Activated naive CD4-positive, alpha-beta T cell treated with anti-CD3 and anti-CD28 coated beads, Interleukin-2, amount 50 U/mL, for 72 hours (primary cell): ENCODE data around the gene CALD1. TPM values are rescaled to one million over a fixed set of nuclear protein-coding genes. Genes with fewer than 3 reads are reported as not detected.
"Not testable (repeated sequence)": the region's sequence is repeated elsewhere in the genome, so short reads cannot be mapped to it uniquely, and the experiment has no call there.

ENCODE experiments used
- ATAC-seq, 2 donors: fragments of 150-1000 bp; cut with Tn5 transposase; 2 replicates each; pipeline ENCODE4 v1.10.0; 2021; ENCODE audit warnings: mild to moderate bottlenecking in 2 of 2, moderate library complexity in 2 of 2
- DNase-seq, 2 donors: peaks; one replicate each; pipeline ENCODE4 v3.0.0; 2021 to 2022; ENCODE audit warnings: low spot score in 2 of 2
- H3K27ac Mint-ChIP-seq, 2 donors: one replicate each; pipeline ENCODE4 v1.8.0; 2022; ENCODE audit warnings: mild to moderate bottlenecking in 2 of 2, mixed read lengths in 2 of 2
- H3K36me3 Mint-ChIP-seq, 2 donors: one replicate each; pipeline ENCODE4 v1.8.0; 2022; ENCODE audit warnings: mixed read lengths in 2 of 2
- H3K9me3 Mint-ChIP-seq, 2 donors: one replicate each; pipeline ENCODE4 v1.8.0; 2022; ENCODE audit warnings: mixed read lengths in 2 of 2
- total RNA-seq, 2 donors: library from RNA; stranded (reverse); gene quantifications; one replicate each; pipeline ENCODE4 v1.2.3, GENCODE V29; 2022

CALD1 gene
- total RNA-seq, 2 donors from 2014 or later, result 5.9 to 15.4 TPM

DNA sequence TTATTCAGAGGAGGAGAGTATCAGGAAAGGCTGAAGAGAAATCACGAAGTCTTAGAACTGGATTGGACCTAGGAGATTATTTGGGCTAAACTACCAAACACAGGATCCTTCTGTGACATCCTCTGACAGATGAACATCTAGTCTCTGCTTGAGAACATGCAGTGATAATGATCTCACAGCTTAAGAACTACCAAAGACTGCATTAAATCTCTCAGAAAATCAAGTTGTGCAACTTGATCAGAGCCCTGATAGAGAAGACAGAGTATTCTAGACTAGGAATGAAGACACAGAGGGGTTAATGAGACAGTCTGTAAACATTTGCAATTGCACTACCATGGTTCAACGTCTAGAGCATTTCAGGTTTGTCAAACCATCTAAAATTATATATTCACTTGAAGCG, 169.7 kb downstream of the CALD1 start:
- no peaks in the 10 kb centered on the region for H3K36me3 Mint-ChIP-seq
- ATAC-seq (no peak), DNase-seq (no peak)
- no peaks in the 10 kb centered on the region for H3K9me3 Mint-ChIP-seq
- no peak overlapping the region for H3K27ac Mint-ChIP-seq

DNA sequence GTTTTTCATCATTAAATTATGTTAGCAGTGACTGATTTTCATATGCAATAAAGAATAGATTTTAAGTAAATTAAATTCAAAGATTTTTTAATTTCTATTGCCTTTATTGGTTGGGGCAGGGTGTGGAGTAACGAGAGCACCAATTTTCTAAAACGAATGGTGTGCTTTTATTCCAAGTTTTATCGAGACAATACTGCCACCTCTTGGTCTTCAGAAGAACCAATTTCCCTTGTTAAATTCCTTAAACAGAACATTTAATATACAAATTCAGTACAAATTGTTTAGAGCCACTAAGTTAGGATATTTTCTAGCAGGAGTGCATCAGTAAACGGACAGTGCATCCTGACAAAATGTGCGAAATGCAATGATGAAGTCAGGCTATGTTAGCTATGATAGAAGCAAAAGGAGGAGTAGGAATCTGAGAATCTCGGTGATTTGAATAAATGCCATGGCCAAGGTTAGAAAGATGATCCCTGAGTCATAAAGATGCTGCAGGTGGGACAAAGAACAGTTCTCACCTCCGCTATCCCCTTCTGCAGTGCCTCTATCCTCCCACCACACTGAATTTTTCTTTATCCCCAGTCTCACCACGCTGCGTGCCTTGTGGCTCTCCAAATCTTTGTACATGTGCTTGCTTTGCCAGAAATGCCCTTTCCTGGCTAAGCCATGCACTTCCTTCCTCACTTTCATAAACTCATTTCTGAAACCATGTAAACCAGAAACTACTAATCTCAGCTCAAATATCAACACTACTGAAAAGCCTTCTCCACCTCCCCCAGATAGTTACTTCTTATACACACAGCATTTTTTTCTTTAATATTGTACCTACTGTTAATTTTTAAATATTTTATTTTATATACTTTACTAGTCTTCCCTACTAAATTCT, 175.0 kb downstream of the CALD1 start:
- H3K27ac Mint-ChIP-seq, result no peak overlapping the region
- H3K36me3 Mint-ChIP-seq, result no peaks in the 10 kb centered on the region
- ATAC-seq (no peak), DNase-seq (no peak)
- H3K9me3 Mint-ChIP-seq, result no peaks in the 10 kb centered on the region

DNA sequence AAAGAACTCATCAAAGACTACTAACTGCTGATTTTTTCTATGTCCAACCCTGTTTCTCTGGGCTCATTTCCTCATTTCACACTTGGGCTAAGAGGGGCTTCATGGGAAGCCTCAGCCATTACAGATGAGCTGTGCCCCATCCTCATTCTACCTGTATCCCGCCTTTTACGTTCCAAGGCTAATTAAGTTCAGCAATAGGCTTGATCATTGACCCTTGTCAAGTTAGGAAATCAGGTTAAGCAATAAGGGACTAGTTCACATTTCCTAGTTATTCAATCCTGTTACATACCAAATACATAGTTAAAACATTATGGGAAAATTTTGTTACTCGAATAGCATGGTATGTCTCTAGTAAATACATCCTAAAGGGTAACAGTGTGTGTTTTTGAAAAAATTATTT, 177.6 kb downstream of the CALD1 start:
- no peaks in the 10 kb centered on the region for H3K36me3 Mint-ChIP-seq

DNA sequence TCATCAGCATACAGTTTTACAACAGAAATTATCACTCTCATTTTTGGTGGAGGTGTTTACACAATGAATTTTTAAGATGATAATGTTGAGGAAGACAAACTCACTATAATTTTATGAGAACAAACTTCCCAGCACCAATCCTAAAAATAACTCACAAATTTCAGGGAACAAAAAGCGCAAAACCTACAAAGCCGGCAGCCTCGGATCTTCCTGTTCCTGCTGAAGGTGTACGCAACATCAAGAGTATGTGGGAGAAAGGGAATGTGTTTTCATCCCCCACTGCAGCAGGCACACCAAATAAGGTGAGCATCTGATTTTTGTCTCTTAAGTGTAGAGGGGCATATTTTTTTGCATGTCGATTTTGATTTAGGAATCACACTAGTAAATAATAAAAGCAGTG, 180.4 kb downstream of the CALD1 start:
- Mint-ChIP-seq H3K36me3 (no peaks in the 10 kb centered on the region), H3K9me3 (no peaks in the 10 kb centered on the region), H3K27ac (no peak overlapping the region)
- DNase-seq, result no peak
- ATAC-seq, result no peak

More for the DNA sequence above, 177.6 kb downstream of the CALD1 start:
- DNase-seq (no peak), ATAC-seq (no peak)
- Mint-ChIP-seq H3K9me3 (no peaks in the 10 kb centered on the region), H3K27ac (no peak overlapping the region)

DNA sequence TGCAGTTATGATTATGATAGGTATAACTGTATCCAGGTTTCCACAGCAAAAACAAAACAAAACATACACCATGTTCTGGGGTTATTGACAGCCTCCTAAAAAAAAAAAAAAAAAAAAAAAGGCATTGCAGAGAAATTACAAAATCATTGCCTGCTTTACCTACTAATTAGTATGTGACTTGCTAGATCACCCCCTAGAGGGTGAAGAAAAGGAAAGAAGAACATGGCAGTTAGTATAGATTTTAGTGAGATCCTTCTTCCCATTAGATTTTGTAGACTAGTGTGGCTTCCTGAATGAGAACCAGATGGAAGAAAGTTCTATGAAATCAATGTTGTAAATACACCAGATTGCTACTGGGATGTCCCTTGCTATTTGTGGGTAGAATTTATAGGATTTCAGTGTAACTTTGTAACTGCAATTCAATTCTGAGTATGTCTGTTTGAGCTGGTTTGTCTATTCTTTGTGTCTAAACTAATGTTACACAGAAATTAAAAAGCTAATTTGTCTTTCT, 182.9 kb downstream of the CALD1 start:
- DNase-seq (no peak), ATAC-seq (no peak)
- Mint-ChIP-seq H3K27ac (no peak overlapping the region), H3K36me3 (no peaks in the 10 kb centered on the region), H3K9me3 (no peaks in the 10 kb centered on the region)

DNA sequence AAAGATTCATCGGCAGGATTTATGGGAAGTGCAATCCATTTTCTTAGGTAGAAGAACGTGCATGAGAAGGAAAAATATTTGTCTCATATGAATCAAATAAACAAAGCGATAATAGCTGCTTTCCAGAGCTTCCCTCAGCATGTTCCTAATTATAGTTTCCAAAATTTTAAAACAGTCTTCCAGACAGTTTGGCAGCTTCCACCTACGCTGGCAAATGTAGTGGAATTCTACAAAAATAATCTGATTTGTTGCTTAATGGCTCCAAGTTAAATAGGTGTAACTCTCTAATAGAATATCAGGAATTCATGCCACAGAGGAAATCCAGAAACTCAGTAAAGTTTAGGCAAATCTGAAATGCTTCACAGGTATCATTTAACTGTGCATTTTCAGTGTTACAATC, 183.6 kb downstream of the CALD1 start:
- no peaks in the 10 kb centered on the region for H3K36me3 Mint-ChIP-seq
- no peak overlapping the region for H3K27ac Mint-ChIP-seq
- DNase-seq (no peak), ATAC-seq (no peak)
- H3K9me3 Mint-ChIP-seq, result no peaks in the 10 kb centered on the region

DNA sequence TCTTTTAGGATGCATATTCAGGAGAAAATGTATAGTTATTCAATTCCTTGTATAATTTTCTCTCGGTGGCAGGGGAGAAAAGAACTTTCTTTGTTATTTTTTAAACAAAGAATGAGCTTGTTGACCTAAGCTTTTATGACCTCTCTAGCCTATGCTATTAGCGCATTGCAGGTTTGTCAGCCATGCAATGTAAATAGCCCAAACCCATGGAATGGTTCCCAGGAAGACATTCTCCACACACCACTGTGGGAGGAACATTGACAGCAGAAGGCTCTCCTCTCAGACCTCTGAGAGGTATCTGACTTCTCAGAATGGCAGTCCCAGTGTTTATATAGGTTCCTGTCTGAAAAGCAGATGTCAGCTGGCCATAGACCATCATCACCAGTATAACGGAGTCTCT, 187.3 kb downstream of the CALD1 start:
- Mint-ChIP-seq H3K36me3 (no peaks in the 10 kb centered on the region), H3K9me3 (no peaks in the 10 kb centered on the region), H3K27ac (no peak overlapping the region)
- DNase-seq (no peak), ATAC-seq (no peak)

DNA sequence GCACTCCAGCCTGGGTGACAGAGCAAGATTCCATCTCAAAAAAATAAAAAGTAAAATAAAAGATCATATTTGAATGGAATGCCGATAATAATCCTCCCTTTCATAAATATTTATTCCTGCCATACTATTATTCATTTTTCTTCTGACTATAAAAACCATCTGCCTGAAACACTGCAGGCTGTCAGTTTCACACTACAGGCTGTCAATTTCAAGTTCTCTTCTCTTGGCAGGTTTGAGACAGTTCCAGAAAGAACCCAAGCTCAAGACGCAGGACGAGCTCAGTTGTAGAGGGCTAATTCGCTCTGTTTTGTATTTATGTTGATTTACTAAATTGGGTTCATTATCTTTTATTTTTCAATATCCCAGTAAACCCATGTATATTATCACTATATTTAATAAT, 188.7 kb downstream of the CALD1 start:
- no peak for ATAC-seq
- H3K9me3 Mint-ChIP-seq, result no peaks in the 10 kb centered on the region
- no peak for DNase-seq
- no peak overlapping the region for H3K27ac Mint-ChIP-seq
- no peaks in the 10 kb centered on the region for H3K36me3 Mint-ChIP-seq

DNA sequence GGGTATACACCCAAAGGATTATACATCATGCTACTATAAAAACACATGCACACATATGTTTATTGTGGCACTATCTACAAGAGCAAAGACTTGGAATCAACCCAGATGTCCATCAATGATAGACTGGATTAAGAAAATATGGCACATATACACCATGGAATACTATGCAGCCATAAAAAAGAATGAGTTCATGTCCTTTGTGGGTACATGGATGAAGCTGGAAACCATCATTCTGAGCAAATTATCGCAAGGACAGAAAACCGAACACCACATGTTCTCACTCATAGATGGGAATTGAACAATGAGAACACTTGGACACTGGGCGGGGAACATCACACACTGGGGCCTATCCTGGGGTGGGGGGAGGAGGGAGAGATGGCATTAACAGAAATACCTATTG, 202.2 kb downstream of the CALD1 start:
- not testable (repeated sequence) for ATAC-seq

DNA sequence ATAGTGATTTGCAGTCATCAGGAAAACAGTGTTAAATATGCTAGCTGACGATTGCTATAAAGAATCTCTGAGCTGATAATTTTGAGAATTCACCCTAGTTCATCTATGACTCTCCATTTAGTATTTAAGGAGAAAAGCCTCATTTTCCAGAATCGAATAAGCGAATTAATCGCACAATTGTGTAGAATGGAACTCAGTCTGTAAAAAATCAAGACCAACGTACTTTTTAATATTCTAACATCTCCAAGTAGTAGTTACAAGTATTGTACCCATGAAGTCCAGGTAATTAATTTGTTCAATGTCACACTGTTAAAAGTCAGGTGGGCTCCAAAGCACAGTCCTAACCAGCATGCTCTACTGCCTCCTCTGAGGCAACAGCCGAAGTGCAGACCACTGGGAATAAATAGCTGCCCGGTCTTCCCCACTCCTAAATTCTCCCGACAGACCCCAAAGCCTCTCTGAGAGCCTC, 206.5 kb downstream of the CALD1 start:
- Mint-ChIP-seq H3K27ac (peak overlapping the region; percentile 98), H3K9me3 (no peaks in the 10 kb centered on the region), H3K36me3 (peaks cover 10 to 11% of the 10 kb centered on the region in 2 donors)
- ATAC-seq, result peak in 1 of 2 donors; percentile 61
- DNase-seq, result no peak

More for the DNA sequence above, 202.2 kb downstream of the CALD1 start:
- DNase-seq, H3K27ac Mint-ChIP-seq, H3K9me3 Mint-ChIP-seq: not testable (repeated sequence)
- H3K36me3 Mint-ChIP-seq, result peaks cover 0 to 16% of the 10 kb centered on the region in 2 donors

DNA sequence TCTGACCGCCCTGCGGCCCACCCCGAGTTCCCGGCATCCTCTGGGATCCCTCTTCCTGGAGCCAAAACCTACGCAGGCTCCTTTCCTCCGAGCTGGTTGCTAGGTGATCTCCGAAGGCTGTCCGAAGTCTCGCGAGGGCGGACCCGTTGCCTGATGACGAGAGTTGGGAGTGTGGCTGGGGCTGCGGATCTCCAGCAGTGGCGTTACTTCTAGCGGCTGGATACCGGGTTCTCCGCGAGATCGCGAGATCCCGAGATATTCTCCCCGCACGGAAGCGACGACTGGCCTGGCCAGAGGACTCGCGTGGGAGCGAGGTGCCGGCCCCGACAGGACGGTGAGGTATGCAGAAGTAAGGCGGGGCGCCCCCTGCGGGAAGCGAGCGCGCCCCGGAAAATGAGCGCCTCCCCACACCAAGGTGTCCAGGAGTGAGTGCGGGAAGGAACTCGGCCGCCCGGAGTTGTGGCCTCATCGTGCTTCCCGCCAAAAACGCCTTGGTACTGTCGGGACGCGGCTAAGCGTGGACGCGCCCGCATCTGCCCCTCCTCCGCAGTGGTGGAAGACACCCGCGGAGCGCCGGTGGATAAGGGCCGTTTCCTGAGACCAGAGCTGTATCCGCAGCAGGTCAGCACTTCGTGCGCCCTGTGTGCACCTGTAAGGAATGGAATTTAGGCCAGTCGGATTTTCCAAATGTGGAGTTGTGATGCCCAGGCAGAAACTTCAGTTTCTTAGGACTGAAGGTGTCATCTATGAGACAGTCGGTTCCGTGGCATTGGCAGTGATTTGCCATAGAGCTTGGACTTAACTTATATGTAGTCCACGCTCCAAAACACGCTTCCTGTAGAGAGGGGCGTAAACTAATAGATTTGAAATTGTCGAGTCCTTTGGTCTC, 207.2 kb downstream of the CALD1 start, which contains the start of gene AGBL3:
AGBL3 (plus strand) TSS at position 146 of the 889 bp plus-strand sequence. CDS start 1,426 bp downstream, outside the sequence.
- H3K9me3 Mint-ChIP-seq, result no peaks in the 10 kb centered on the region
- peak within 1 kb of the TSS; percentile 98 for H3K27ac Mint-ChIP-seq
- peak; percentile 95 to 97 for ATAC-seq
- DNase-seq, result peak; percentile 87 to 93
- peaks cover 11 to 17% of the 10 kb centered on the region in 2 donors for H3K36me3 Mint-ChIP-seq

DNA sequence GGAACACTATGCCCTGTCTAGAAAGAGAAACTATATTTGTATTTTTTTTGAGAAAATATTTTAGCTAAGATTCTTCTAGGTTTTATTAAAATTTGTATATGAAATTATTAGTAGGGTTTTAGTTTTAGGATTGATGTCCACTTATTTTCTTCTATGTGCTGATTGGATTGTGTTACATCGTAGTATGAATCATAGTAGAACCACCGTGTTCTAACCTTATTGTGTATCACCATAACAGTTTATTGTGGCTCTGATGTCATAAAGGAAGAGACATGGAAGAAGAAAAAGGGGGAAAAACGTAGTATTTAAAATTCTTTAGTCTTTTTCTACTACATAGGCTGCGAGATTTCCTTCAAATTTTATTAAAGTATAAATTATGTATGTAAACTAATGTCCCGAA, 208.7 kb downstream of the CALD1 start:
- ATAC-seq (no peak), DNase-seq (no peak)
- no peaks in the 10 kb centered on the region for H3K9me3 Mint-ChIP-seq
- peak overlapping the region in 1 of 2 donors; percentile 12 for H3K27ac Mint-ChIP-seq
- H3K36me3 Mint-ChIP-seq, result peaks cover 11 to 21% of the 10 kb centered on the region in 2 donors

DNA sequence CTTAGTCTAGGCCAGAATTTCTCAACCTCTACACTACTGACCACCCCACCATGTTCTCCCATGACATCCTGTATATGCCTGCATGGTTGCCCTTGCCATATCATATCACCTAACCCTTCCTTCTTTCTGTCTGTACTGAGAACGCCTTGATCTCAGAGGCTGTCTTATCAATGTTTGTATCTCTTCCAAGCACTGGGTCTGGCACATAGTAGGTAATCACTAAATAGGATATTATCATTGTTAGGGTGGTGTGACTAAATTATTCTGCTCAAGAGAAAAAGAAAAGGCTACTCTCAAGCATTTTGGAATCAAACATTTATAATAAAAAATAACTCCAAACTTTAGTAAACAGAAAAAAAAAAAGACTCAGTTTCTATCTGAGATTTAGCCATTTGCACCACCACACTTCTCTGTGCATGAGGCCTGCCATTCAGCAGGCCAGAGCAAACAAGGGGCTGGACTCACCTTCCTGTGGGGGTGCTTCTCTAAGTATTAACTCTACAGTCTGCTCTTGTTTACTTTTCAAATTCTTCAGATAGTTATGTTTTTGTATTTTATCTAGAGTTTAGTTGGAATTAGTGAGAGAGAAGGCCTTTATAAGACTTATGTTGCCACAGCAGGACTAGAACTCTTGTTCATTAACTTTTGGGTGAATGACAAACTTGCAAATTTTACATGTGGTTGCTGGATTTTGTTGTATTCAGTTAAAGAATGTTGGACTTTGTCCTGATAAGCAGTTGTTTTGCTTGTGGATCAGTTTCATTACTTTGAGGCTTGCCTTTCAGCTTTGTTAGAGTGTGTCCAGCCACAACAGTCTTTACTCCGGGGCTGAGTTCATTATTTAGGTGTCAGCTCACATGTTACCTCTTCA, 212.3 kb downstream of the CALD1 start:
- no peak for ATAC-seq
- Mint-ChIP-seq H3K36me3 (peaks cover 3 to 40% of the 10 kb centered on the region in 2 donors), H3K27ac (peak overlapping the region; percentile 0 to 80), H3K9me3 (no peaks in the 10 kb centered on the region)
- DNase-seq, result no peak

DNA sequence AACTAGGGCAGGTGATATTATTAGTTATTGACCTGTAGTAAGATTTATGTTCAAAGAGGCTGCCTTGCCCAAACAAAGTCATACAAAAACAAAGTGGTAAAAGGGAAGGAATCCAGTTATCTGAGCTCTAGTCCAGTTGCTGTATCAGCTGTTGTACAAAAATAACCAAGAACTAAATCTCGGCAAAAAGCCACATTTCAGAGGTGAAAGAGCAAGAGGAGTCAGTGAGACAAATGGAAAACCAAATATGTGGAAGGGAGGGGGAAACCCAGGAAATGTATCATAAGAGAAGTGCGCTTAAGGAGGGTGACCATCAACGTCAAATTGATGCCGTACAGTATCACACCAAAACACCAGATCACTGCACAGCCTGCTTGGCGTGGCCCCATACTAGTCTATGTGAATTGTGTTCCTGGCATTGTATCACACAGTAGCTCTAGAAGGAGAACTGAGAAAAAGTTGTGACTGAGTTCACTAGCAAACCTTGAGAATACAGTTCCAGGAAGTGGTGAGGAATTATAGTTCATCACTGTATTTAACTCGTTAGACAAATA, 213.3 kb downstream of the CALD1 start:
- DNase-seq (peak; percentile 25 to 55), ATAC-seq (peak; percentile 92 to 97)
- H3K9me3 Mint-ChIP-seq, result no peaks in the 10 kb centered on the region
- peaks cover 0 to 40% of the 10 kb centered on the region in 2 donors for H3K36me3 Mint-ChIP-seq
- H3K27ac Mint-ChIP-seq, result peak overlapping the region; percentile 3 to 80

DNA sequence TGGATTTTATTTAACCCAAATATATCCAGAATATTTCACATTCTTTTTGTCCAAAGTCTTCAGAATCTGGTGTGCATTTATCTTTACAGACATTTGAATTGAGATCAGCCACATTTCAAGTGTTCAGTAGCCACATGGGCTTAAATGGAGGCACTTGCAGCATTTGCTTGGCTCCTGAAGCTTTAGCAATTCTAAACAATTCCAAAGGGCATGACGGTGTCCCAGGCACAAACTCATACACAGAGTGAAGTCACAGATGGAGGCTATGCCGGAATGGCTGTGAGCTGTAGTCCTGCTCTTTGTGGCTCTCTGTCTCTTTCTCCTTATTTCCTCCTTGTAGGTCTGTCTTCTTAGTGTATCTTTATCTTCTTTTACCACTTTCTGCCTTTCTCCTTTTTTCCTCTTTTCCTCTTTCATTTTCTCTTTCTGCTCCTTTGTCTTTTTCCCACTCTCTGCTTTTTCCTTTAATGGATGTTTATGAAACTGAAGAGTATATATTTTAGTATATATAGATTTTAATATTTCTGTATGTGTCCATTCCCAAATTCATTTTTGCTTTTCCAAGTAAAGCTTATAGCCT, 214.5 kb downstream of the CALD1 start:
- no peak for ATAC-seq
- H3K36me3 Mint-ChIP-seq, result peaks cover 0 to 44% of the 10 kb centered on the region in 2 donors
- H3K27ac Mint-ChIP-seq, result peak overlapping the region; percentile 57 to 80
- DNase-seq, result no peak
- no peaks in the 10 kb centered on the region for H3K9me3 Mint-ChIP-seq
